HL-60 (cell line): ENCODE measurements around the gene GPLD1.

Source experiments
- DNase-seq, 2 experiments: peaks; one replicate each; pipeline ENCODE4 v3.0.0-alpha.2; 2010 to 2020; ENCODE audit warnings: low read depth in 1 of 2, low spot score in 1 of 2
- H3K27ac ChIP-seq: fragments of 250-450 bp; sonication (Bioruptor Pico); replicated peaks from 2 replicates; pipeline ENCODE4 v1.5.1; 2020; ENCODE audit warnings: mild to moderate bottlenecking, moderate library complexity
- H3K27me3 ChIP-seq: fragments of 250-450 bp; sonication (Bioruptor Pico); 2 replicates; pipeline ENCODE4 v1.5.1; 2021; ENCODE audit warnings: mild to moderate bottlenecking, moderate library complexity; ENCODE audit not compliant: insufficient read depth, poor library complexity, severe bottlenecking
- H3K4me3 ChIP-seq: replicated peaks from 2 replicates; pipeline ENCODE4 v1.5.1; 2011; ENCODE audit warnings: mild to moderate bottlenecking, control low read depth, low read length; ENCODE audit not compliant: insufficient read depth
- GABPA ChIP-seq: IDR thresholded peaks from 2 replicates; pipeline ENCODE4 v1.6.1; 2012; ENCODE audit warnings: low read depth
- POLR2AphosphoS5 ChIP-seq: IDR thresholded peaks from 2 replicates; pipeline ENCODE4 v1.6.1; 2012; ENCODE audit warnings: low read depth
- SPI1 ChIP-seq: IDR thresholded peaks from 2 replicates; pipeline ENCODE4 v1.6.1; 2012; ENCODE audit warnings: low read depth, mild to moderate bottlenecking, borderline replicate concordance
- TF ChIP-seq, protein P1 (sequence below): IDR thresholded peaks from one replicate; pipeline ENCODE4 v1.5.1; 2011; ENCODE audit warnings: low read length, control low read depth, inconsistent platforms; ENCODE audit not compliant: insufficient read depth
- TF ChIP-seq, protein P2 (sequence below): IDR thresholded peaks from 2 replicates; pipeline ENCODE4 v1.6.1; 2012; ENCODE audit warnings: low read depth; ENCODE audit not compliant: insufficient replicate concordance

The GPLD1 gene

DNA sequence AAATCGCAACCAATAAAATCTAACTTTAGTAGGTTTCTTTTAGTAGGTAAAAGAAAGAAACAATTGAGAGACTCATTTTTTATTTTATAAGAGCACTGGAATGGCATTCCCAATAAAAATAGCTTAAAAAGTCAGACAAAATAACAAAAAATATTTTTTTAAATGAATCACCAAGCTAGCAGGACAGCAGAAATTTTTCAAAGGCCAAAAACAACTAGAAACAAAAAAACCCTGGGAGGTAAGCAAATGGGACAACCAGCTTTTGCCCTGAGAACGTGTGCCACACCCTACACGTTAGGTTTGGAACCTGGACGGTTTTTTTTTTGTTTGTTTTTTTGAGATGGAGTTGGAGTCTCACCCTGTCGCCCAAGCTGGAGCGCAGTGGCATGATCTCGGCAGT lies 19.6 kb downstream of the GPLD1 start:
- TF ChIP-seq GABPA (no peak), POLR2AphosphoS5 (no peak), SPI1 (no peak)
- TF ChIP-seq, protein P1, sequence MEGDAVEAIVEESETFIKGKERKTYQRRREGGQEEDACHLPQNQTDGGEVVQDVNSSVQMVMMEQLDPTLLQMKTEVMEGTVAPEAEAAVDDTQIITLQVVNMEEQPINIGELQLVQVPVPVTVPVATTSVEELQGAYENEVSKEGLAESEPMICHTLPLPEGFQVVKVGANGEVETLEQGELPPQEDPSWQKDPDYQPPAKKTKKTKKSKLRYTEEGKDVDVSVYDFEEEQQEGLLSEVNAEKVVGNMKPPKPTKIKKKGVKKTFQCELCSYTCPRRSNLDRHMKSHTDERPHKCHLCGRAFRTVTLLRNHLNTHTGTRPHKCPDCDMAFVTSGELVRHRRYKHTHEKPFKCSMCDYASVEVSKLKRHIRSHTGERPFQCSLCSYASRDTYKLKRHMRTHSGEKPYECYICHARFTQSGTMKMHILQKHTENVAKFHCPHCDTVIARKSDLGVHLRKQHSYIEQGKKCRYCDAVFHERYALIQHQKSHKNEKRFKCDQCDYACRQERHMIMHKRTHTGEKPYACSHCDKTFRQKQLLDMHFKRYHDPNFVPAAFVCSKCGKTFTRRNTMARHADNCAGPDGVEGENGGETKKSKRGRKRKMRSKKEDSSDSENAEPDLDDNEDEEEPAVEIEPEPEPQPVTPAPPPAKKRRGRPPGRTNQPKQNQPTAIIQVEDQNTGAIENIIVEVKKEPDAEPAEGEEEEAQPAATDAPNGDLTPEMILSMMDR, result no peak
- TF ChIP-seq, protein P2, sequence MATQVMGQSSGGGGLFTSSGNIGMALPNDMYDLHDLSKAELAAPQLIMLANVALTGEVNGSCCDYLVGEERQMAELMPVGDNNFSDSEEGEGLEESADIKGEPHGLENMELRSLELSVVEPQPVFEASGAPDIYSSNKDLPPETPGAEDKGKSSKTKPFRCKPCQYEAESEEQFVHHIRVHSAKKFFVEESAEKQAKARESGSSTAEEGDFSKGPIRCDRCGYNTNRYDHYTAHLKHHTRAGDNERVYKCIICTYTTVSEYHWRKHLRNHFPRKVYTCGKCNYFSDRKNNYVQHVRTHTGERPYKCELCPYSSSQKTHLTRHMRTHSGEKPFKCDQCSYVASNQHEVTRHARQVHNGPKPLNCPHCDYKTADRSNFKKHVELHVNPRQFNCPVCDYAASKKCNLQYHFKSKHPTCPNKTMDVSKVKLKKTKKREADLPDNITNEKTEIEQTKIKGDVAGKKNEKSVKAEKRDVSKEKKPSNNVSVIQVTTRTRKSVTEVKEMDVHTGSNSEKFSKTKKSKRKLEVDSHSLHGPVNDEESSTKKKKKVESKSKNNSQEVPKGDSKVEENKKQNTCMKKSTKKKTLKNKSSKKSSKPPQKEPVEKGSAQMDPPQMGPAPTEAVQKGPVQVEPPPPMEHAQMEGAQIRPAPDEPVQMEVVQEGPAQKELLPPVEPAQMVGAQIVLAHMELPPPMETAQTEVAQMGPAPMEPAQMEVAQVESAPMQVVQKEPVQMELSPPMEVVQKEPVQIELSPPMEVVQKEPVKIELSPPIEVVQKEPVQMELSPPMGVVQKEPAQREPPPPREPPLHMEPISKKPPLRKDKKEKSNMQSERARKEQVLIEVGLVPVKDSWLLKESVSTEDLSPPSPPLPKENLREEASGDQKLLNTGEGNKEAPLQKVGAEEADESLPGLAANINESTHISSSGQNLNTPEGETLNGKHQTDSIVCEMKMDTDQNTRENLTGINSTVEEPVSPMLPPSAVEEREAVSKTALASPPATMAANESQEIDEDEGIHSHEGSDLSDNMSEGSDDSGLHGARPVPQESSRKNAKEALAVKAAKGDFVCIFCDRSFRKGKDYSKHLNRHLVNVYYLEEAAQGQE, result no peak
- no peak overlapping the region for H3K27ac ChIP-seq
- H3K27me3 ChIP-seq, result no peaks in the 10 kb centered on the region
- H3K4me3 ChIP-seq, result no peak overlapping the region
- DNase-seq, result no peak

DNA sequence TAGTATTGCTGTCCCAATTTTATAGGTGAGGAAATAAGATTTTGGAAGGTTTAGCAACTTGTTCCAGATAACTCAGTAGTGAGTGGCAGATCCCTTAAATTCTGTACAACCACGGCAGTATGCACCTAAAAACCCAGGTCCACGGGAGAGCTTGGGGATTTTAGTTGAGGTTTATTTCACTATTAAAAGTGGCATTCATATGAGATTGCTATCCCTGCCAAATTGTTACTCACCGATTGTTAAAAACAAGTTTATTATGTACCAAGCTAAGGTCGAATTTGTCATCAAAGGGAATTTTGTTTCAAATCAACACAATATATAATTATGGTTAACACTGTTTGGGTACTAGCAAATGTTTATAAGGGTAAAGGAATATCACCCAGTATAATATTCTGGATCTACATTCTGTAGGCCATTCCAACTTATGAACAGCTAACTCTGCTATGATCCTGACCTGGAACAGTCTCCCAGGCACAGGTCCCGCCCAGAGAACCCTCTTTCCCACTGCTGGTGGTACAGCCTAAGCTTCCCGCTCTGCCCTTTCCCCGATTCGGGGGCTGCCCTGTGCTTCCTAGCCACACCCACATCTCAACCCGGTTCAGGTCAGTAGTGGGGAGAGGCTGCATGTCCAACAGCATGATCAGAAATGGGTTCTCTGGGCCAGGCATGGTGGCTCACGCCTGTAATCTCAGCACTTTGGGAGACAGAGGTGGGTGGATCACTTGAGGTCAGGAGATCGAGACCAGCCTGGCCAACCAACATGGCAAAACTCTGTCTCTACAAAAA lies 24.9 kb downstream of the GPLD1 start:
- H3K4me3 ChIP-seq, result no peak overlapping the region
- no peak for TF ChIP-seq POLR2AphosphoS5
- no peak for TF ChIP-seq SPI1
- TF ChIP-seq, protein P2, result no peak
- TF ChIP-seq, protein P1, result no peak
- TF ChIP-seq GABPA, result no peak
- DNase-seq, result no peak
- no peaks in the 10 kb centered on the region for H3K27me3 ChIP-seq
- no peak overlapping the region for H3K27ac ChIP-seq

GRCh38 chr6:24460966-24461365 lies 28.4 kb downstream of the GPLD1 start:
- no peaks in the 10 kb centered on the region for H3K27me3 ChIP-seq
- TF ChIP-seq, protein P1, result no peak
- TF ChIP-seq POLR2AphosphoS5, result no peak
- TF ChIP-seq, protein P2, result no peak
- TF ChIP-seq SPI1, result no peak
- TF ChIP-seq GABPA, result no peak
- DNase-seq, result no peak
- no peak overlapping the region for H3K27ac ChIP-seq
- H3K4me3 ChIP-seq, result no peak overlapping the region
